GM03348 (cell line): ENCODE data around the gene OPTN.
"Not testable (repeated sequence)": the region's sequence is repeated elsewhere in the genome, so short reads cannot be mapped to it uniquely, and the experiment has no call there.

Source experiments
- DNase-seq: peaks from one replicate; pipeline ENCODE4 v3.0.0; 2012; ENCODE audit warnings: low spot score

The OPTN gene

DNA sequence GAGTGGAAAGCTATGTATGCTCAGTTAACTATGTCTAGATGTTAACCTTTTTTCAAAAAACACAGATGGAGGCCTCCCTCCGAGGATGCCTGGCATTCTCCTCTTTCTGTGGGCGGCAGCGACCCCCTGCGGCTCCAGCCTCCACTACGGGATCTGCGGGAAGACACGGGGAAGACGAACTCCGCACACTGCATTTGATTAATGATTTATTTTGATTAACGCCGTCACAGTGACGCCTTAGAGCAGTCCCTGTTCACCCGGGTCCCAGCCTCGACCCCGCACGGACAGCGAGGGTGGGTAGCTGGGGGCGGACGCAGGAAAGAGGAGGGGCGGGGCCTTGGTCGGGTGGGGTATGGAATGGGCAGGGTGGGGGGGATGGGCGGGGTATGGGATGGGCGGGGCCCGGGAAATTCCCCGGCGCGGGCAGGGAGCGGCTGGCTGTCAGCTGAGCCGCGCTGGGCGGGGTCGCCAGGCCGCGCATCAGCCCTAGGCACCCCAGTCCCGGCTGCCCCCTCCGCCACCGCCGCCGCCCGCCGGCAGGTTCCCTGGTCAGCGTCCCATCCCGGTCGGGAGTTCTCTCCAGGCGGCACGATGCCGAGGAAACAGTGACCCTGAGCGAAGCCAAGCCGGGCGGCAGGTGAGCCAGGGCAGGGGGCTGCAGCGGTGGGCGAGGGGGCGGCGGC is at the start of gene OPTN:
Gene OPTN (plus strand): TSS at position 498 of the 683 bp plus-strand sequence. CDS start 8,960 bp downstream, outside the sequence.
- peak; percentile 97 for DNase-seq

DNA sequence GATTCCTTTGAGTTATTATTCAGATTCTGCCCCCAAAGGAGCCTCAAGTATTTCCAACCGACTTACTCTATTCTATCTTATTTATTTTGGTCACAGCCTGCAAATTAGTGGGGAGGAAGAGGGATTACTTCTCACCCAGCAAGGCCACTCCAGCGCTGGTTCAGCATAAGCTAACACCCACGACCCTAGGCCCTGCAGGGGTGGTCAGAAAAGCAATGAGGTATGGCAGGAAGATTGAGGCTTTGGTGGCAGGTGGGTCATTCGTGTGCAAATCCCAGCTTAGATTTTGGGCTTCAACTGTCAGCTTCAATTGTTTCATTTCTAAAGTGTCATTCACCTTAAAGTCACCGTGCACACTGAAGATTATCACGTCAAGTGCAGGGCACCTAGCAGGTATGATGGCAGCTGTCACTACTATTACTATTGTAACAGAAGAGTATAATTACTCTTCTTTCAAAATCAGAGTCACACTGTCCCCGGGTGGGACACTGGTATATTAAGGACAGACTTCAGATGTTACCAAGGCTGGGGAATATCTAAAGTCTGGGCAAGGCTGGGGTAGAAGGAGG is 48.8 kb upstream of the OPTN start:
- DNase-seq: no peak

DNA sequence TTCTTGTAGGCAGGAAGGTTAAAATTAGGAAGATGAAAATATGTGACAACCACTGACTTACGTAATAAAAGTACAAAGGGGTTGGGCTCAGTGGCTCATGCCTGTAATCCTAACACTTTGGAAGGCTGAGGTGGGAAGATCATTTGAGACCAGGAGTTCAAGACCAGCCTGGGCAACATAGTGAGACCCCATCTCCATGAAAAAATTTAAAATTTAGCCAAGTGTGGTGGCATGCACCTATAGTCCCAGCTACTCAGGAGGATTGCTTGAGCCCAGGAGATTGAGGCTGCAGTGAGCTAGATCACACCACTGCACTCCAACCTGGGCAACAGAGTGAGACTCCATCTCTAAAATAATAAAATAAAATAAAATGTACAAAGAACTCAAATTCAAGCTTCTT is 46.8 kb upstream of the OPTN start:
- not testable (repeated sequence) for DNase-seq

DNA sequence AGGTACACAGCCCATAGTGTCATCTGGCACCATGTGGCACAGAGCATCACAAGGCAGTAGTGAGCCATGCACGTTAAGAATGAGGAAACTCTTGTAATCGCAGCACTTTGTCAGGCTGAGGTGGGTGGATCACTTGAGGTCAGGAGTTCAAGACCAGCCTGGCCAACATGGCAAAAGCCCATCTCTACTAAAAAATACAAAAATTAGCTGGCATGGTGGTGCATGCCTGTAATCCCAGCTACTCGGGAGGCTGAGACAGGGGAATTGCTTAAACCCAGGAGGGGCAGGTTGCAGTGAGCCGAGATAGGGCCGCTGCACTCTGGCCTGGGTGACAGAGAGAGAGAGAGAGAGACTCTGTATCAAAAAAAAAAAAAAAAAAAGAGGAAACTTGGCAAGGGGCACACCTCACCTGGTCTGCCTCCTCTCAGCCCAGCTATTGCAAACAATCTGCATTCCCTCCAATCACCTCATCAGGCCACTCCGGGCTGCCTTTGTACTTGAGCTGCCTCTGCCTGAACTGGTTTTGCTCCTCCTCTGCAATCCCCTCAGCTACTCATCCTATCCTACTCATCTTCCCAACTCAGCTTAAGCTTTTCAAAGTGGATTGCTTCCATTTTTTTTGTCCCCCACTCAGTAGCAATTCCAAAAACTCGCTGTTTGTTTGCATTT is 46.0 kb upstream of the OPTN start:
- DNase-seq: no peak

DNA sequence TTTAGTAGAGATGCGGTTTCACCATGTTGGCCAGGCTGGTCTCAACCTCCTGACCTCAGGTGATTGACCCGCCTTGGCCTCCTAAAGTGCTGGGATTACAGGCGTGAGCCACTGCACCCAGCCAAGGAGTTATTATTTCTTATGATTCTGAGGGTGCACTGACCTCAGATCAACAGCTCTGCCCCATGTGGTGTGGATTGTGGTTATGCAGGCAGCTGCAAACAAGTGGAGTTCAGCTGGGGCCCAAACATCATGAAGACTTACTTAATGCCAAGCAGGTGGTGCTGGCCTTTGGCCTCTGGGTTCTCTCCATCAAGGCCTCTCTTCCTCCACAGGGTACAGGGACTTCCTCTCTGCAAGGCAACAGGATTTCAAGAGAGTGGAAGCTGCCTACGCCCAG is 45.1 kb upstream of the OPTN start:
- no peak for DNase-seq

DNA sequence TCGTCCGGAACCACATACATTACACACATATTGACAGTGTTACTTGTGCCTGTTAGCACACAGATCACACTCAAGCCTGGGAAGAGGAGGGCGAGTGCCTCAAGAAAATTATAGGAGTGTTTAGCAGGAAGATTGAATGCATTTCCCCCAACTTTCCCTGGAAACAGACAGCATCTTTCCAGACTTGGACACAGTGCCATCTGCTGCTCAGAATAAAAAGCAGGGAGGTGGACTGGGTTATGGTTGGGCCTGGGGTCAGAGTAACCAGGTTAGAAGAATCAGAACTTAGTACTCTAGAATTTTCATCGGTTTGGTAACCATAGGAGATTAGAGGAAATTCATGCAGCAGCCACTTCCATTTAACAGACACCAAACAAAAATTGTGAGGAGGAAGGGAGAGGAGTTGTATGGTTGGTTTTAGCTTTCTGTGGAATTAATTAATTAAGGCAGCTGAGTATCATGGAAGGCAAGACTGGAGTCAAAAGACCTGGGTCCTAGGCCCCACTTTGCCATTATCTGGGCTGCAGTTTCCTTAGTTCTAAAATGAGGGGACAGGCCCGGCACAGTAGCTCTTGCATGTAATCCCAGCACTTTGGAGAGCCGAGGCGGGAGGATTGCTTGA is 43.4 kb upstream of the OPTN start:
- peak; percentile 38 for DNase-seq

DNA sequence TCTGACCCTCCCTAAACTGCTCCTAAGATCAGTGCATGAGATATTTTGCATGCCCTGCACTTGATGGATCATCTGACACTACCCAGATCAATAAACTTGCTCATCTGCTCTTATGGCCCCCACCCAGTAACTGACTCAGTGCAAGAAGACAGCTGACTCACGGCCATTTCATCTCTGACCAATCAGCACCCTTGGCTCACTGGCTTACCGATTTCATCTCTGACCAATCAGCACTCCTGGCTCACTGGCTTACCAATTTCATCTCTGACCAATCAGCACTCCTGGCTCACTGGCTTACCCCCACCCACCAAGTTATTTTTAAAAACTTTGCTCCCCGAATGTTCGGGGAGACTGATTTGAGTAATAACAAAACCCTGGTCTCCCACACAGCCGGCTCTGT is 37.2 kb upstream of the OPTN start:
- no peak for DNase-seq

DNA sequence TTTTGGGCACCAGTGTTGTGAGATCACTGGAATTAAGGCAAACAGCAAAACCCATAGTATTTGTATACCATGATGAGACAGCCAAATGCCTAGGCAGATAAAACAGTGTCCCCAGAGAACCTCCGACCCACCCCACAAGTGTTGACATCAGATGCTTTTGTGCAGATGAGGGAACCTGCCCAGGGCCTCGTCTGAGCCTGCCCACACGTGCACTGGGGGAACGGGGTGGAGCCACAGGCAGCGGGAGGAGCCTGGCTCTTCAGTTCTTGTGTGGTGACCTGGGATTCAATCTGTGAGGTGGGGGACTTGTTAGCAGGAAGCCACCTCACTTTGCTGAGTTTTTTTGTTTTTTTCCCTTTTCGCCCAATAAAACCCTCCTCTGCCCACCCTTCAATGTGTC is 33.4 kb upstream of the OPTN start:
- no peak for DNase-seq

DNA sequence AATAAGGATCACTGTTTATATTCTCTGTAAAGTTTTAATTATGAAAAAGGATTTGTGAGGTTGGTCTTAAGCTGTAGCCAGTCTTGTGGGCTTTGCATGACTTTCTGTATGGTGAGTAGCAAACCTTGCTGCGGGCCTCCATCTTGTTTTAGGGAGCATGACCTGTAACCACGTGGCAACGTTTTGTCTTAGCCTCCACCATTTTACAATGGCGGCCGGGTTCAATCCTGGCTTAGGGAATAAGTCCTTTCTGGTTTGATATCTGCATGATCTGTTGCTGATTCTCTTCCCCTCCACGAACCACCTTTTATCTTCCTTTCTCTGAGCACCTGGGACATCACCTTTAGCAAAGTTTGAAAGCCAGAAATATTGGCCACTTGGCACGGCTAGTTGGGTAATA is 32.5 kb upstream of the OPTN start:
- DNase-seq: no peak

DNA sequence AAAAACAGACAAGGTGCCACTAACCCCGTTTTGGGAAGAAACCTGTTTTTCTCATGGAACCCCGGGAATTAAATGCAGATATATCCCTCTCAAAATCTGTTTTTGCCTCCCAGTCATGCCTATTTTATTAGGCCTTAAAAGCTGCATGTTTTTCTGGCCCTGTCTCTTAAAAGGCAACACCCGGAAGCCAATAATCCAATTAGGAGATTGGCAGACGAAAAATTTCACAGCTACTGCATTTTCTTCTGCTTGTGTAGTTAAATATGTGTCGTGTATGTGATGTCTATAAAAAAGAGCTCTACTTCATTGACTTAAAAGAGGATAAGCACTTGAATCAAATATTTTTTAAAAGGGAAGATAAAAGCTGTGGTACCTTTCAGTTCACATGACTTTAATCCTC is 31.9 kb upstream of the OPTN start:
- DNase-seq: no peak

DNA sequence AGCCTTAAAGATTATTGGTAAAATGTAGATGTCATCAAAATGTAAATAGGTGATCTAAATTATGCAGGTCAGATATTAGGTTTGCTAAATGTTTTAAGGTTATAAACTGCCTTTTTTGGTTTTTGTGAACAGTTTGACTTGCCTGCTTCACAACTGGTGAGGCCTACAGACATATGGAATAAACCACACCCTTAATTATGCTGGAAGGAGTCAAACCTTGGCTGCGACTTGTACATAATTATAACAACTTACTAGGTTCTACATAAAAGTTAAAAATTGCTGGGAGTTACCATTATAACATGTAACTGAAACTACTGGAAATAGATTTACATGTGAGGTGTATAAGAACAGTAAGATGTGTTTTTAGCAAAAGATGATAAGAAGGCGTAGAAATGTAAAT is 31.5 kb upstream of the OPTN start:
- no peak for DNase-seq

DNA sequence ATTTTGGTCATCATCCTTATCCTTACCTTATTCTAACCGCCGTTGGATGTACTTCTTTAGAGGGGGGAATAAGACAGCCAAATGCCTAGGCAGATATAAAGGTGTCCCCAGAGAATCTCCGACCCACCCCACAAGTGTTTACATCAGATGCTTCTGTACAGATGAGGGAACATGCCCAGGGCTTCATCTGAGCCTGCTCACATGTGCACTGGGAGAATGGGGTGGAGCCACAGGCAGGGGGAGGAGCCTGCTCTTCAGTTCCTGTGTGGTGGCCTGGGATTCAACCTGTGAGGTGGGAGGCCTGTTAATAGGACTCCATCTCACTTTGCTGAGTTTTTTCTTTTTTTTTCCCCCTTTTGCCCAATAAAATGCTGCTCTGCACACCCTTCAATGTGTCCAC is 27.6 kb upstream of the OPTN start:
- DNase-seq: no peak

DNA sequence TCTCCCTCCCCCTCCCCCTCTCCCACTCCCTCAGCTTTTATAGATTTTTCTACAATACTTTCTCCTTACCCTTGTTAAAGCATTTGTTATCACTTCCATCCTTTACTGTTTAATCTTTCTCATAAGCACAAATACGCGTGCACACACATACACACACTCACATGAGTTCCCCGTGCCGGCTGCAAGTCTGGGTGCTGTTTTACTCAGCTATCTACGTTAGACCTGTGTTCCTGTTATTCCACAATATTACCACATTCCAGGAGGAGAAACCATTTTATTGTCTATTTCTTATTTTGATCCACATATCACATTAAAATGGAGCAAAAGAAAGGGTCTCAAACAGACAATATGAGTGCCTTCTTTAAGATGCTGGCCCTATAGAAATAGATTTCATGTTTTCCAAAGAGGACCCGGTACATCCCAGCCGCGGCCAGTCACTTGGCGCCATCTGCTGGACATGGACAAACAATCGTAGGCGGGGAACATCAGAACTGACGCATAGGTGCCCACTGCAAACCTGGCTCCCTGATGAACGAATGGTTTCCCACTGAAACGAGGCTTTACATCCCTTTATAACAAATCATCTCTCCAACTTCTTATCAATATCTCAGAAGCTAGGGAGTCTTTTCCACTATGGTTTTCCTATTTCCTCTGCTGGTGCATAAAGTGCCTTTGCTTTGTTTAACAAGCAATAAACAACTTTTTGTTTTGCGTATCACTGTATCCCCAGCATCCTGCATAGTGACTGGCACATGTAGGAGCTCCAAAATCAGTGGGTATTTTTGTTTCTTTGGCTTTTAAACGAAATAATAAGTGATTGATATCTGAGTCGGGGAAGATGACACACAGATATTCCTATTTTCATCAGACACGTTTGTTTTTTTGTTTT is 25.2 kb upstream of the OPTN start:
- peak; percentile 83 for DNase-seq

DNA sequence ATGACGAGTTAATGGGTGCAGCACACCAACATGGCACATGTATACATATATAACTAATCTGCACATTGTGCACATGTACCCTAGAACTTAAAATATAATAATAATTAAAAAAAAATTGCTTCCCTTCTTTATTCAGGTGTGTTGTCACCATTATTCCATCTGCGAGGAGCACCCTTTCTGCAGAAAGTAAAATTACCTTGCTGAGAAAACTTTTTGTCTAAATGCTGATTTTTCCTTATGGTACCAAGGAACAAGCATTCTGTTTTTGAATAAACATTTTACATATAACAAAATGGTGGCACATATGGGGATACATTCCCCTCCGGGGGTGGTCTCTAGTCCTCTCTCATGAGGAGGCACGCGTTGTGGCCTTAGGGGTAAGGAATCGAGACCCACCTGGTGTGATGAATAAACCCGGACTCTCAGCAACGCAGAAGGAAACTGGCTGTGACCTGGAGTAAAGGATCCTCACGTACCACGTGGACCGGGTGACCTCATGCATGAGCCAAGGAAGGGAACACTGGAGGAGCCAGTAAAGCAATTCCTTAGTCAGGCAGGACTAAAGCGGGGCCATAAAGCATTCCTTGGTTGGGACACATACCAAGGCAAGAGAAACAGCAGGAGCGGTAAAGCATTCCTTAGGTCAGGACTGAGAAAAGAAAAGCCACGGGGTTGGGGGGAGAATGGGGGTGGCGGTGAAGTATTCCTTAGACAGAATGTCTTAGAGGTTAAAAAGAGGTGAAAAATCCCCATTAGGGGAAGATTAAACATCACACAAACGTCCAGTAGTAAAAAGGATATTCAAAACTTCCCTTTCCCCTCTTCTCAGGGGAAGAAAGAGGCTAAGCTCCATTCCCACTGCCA is 20.8 kb upstream of the OPTN start:
- DNase-seq: no peak

DNA sequence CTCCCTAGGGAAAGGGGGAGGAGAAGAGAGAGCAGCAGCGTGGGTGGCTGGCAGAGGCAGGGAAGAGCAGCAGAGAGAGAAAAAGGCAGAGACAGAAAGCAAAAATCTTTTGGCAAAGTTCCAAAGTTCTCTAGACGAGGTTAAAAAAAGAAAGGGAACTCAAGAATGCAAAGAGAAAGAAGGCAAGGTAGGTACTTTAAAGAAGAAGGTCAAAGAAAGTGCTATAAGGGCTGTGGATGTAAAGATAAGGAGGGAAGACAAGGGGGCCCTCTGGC is 20.2 kb upstream of the OPTN start:
- no peak for DNase-seq

DNA sequence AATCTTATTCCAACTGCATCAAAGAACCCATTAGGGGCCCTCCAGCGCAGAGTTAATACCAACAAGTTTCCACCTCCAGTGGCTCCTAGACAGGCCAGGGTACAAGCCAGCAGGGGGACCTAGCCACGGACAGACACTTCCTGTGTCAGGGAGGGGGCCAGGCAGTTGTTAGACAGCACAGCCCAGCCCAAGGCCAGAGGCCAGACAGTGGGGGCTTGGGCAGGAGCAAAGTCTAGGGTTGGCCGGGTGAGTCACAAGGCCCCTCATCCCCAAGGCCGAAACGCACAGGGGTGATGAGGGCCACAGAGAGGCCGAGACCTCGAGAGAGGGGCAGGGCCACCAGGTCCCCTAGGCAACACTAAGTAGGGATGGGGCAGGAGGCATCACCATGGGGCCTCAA is 19.3 kb upstream of the OPTN start:
- DNase-seq: no peak

DNA sequence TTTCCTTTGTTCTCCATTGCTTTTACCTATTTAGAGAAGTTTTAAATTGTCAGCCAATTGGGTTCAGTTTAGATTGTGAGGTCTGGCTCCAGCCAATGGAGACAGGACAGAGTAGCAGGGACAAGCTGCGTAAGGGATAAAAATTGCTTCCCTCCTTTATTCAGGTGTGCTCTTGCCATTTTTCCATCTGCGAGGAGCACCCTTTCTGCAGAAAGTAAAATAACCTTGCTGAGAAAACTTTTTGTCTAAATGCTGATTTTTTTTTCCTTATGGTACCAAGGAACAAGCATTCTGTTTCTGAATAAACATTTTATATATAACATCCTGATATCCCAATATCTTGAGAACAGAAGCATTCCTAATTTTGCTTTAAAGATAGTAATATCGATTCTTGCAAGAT is 16.3 kb upstream of the OPTN start:
- not testable (repeated sequence) for DNase-seq

DNA sequence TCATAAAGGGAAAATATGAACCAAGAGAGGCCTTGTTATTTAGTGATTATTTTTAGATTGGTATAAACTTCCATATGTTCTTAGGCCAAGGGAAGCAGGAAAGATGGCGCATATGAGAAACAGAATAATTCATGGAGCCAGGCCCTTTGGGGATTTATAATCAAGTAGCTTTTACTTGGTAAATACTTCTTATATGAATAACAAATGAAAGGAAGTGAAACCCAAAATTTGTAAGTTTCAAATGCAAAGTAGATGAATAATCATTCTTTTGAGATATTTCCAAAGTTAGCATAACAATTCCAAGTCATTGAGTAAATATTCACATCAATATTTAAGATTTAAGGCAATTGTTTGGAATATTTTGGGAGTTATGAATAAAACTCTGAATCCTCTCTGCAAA is 13.9 kb upstream of the OPTN start:
- no peak for DNase-seq

DNA sequence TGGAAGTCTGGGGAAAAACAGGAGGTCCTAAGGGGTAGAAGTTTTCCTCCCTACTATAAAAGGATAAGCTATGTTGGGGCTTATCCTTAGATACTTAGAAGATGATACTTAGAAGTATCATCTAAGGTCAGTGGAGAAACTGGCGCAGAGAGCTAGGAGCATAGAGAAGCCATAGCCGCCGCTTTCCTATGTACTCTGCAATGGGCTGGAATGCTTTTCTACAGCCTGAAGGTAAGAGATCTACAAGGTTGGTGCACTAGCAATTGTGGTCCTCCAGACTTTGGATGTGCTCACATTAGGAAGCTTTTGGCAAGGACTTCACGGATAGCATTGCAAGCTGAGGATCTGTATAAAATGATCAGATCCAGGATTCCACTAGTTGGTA is 12.4 kb upstream of the OPTN start:
- no peak for DNase-seq

DNA sequence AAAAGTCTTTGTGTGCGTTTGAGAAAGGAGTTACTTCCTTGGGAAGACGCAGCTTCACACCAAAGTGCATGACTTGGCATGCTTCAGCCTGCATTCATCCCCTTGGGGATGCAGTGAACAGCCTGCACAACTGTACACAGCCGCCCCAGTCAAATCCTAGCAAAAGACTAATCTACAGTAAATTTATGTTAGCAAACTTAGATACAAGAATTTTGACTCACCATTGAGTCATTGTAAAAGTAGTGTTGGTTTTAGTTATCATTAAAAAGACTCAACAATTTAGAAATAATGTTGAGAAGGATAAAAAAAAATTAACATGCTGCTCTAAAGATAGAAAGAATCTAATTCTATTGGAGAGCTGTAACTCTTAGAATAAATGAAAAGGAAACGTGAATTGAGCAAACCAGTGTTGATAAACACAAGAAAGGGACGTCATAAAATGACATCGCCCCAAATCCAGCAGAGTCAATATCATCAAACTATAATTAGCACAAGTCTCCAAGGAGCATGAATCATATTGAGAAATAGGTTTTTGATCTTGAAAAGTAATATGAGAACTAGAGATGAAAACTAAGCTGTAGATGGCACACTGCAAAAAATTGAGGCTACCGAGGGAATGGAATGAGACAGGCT is 11.9 kb upstream of the OPTN start:
- DNase-seq: peak; percentile 59

DNA sequence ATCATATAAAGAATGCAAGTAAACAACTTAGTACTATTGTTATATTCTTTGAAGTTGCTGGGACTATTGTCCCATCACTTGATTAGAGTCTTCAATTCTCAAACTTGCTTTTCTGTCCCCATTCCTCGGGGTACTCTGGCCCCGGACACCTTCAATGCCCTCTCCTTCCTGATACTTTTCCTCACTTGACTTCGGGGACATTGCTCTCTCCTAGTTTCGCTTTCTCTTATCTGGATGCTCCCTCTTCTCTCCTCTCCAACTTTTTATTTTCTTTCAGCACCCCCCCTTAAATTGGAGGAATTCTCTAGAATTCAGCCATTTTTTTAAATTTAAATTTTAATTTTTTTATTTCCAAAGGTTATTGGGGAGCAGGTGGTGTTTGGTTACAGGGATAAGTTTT is 10.6 kb upstream of the OPTN start:
- DNase-seq: no peak
